ENCODE results near the gene SGO2.

SGO2 gene

DNA sequence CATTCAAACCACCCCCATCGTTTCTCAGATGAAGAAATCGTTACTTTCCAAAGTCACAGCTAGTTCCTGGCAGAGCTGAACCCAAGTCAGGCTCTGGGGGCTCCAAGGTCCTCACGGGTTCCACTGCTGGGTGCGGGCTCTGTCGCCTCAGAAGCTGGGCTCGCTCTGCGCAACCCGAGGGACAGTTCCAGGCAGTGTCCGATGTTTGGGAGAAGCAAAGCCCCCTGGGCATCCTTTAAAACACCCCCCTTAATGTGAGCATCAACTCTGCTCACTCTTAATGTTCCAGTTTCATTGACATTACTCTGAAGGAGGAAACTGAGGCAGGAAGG is 60.6 kb downstream of the SGO2 start:
- DNase-seq (ENCODE audit: low read depth), result no peak
- TF ChIP-seq CTCF (conservative IDR thresholded peaks at IDR 0.05; ENCODE audit: control insufficient read depth, insufficient read depth, low read depth, low read length), result no peak
- H3K4me3 ChIP-seq (ENCODE audit: control insufficient read depth, low read depth, low read length), result peak overlapping the region; percentile 69

DNA sequence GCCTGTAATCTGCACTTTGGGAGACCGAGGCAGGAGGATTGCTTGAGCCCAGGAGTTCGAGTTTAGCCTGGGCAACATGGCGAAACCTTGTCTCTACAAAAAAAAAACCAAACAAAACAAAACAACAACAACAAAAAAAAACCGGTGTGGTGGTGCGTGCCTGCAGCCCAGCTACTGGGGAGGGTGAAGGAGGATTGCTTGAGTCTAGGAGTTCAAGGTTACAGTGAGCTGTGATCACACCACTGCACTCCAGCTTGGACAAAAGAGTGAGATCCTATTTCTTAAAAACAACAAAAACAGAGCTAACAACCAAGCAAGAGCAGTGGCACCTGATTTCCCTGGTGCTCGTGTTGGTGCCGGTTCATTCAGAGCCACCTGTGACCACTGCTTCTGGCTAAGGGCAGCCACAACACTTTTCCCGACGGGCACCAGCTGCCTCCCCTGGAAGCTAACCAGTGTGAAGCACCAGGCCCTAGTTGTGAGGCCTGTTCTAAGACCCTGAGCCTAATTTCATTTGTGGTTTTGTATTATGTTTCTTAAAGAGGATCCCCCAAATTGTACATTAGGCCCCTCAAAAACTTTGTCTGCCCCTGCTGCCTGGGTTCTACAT is 61.1 kb downstream of the SGO2 start:
- peak overlapping the region; percentile 69 for H3K4me3 ChIP-seq (ENCODE audit: control insufficient read depth, low read depth, low read length)
- no peak for DNase-seq (ENCODE audit: low read depth)
- TF ChIP-seq CTCF (conservative IDR thresholded peaks at IDR 0.05; ENCODE audit: control insufficient read depth, insufficient read depth, low read depth, low read length), result no peak

DNA sequence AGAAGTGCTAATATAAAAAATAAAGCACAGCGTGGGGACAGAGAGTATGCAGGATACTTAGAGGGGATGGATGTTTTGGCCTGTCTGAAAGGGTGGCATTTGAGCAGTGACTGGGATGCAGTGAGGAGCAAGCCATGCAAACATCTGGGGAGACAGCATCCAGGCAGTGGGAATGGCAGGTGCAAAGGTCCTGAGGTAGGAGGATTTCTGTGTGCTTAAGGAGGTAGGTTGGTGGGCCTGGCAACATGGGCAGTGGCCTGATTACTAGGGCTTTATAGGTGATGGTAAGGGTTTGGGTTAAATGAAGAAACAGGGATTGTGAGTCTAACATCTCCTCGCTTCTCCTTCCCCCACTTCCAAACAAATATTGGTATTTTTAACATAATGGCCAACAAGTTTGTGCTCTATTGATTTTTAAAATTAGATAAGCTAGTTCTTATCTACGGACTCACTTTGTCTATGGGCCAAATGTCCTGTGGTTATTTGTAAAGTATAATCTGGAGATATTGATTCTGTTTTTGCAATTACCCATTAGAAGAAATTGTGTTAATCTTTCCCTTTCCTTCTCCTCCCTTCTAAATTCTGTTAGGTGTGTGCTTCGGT is 62.2 kb downstream of the SGO2 start:
- DNase-seq (ENCODE audit: low read depth), result no peak
- TF ChIP-seq CTCF (conservative IDR thresholded peaks at IDR 0.05; ENCODE audit: control insufficient read depth, insufficient read depth, low read depth, low read length), result no peak

GRCh38 chr2:200590090-200590489 is 64.1 kb downstream of the SGO2 start:
- TF ChIP-seq CTCF (conservative IDR thresholded peaks at IDR 0.05; ENCODE audit: control insufficient read depth, insufficient read depth, low read depth, low read length), result no peak
- DNase-seq (ENCODE audit: low read depth), result peak; percentile 84
- no peak overlapping the region for H3K4me3 ChIP-seq (ENCODE audit: control insufficient read depth, low read depth, low read length)

More for the DNA sequence above, 62.2 kb downstream of the SGO2 start:
- H3K4me3 ChIP-seq (ENCODE audit: control insufficient read depth, low read depth, low read length), result no peak overlapping the region

- no peak for TF ChIP-seq CTCF (conservative IDR thresholded peaks at IDR 0.05; ENCODE audit: control insufficient read depth, insufficient read depth, low read depth, low read length)
- DNase-seq (ENCODE audit: low read depth), result no peak
Observed at GRCh38 chr2:200591308-200591707, 65.3 kb downstream of the SGO2 start.

DNA sequence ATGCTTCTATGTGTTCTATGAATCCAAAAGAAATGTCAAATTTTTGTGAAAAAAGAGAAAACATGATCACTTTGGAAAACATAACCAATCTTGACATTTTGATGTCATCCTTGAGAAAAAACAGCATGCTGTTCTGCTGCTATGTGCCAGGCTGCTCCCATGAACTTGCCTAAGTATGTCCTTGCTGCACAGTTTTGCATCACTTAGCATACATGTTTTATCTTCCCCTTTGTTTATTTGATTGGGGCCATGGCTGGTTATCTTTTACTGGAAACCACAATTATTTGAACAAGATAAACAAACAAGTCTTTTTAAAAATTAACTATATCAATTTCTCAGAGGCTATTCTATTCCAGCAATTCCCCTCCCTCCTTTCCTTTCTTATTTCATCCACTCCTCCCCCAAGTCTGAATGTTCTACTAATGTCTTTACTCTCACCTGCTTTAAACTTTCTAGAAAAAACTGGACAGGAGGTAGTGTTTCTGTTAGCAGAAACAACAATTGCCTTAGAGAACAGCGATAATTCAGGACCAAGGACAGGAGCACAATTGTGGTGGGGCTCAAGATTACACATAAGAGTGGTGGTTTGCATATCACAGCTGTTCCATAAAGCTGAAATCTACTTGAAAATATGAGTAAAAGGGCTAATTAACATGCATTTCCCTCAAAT is 66.5 kb downstream of the SGO2 start:
- TF ChIP-seq CTCF (conservative IDR thresholded peaks at IDR 0.05; ENCODE audit: control insufficient read depth, insufficient read depth, low read depth, low read length), result no peak
- no peak overlapping the region for H3K4me3 ChIP-seq (ENCODE audit: control insufficient read depth, low read depth, low read length)
- DNase-seq (ENCODE audit: low read depth), result peak; percentile 42

More at GRCh38 chr2:200591308-200591707, 65.3 kb downstream of the SGO2 start:
- no peak overlapping the region for H3K4me3 ChIP-seq (ENCODE audit: control insufficient read depth, low read depth, low read length)
